ENCODE measurements around the gene ZCWPW1. TPM values are rescaled to one million over a fixed set of nuclear protein-coding genes. Genes with fewer than 3 reads are reported as not detected.
"Not testable (repeated sequence)": the region's sequence is repeated elsewhere in the genome, so short reads cannot be mapped to it uniquely, and the experiment has no call there.

The ZCWPW1 gene
- polyA plus RNA-seq, 1 donor = 5.9 TPM

- DNase-seq (ENCODE audit: low read depth) = no peak
Measured at GRCh38 chr7:100356416-100357068, 72.0 kb downstream of the ZCWPW1 start.

GRCh38 chr7:100353685-100354330, 74.7 kb downstream of the ZCWPW1 start:
- no peak for DNase-seq (ENCODE audit: low read depth)

GRCh38 chr7:100352984-100353684, 75.4 kb downstream of the ZCWPW1 start:
- no peak for DNase-seq (ENCODE audit: low read depth)

GRCh38 chr7:100352230-100352781, 76.2 kb downstream of the ZCWPW1 start:
- not testable (repeated sequence) for DNase-seq (ENCODE audit: low read depth)

GRCh38 chr7:100351657-100352058, 76.8 kb downstream of the ZCWPW1 start:
- DNase-seq (ENCODE audit: low read depth) = no peak

Other genes with a start within 250 kb of the ZCWPW1 start
- 9.1 TPM for gene PVRIG, start 208.8 kb downstream of the ZCWPW1 start, polyA plus RNA-seq (ENCODE audit: insufficient read length)
- 5.7 TPM for gene SPDYE3, start 121.0 kb downstream of the ZCWPW1 start, polyA plus RNA-seq (ENCODE audit: insufficient read length)
- 20.7 TPM for gene PILRB, start 70.6 kb downstream of the ZCWPW1 start, polyA plus RNA-seq (ENCODE audit: insufficient read length)
- gene PILRA, start 55.2 kb downstream of the ZCWPW1 start, polyA plus RNA-seq (ENCODE audit: insufficient read length) = 2.6 TPM
- 34.2 TPM for gene MEPCE, start 1.1 kb upstream of the ZCWPW1 start, polyA plus RNA-seq (ENCODE audit: insufficient read length)
- gene PPP1R35, start 7.8 kb upstream of the ZCWPW1 start, polyA plus RNA-seq (ENCODE audit: insufficient read length) = 16.7 TPM
- gene SPACDR, start 35.6 kb upstream of the ZCWPW1 start, polyA plus RNA-seq (ENCODE audit: insufficient read length) = 1.7 TPM
- gene TSC22D4, start 50.5 kb upstream of the ZCWPW1 start, polyA plus RNA-seq (ENCODE audit: insufficient read length) = 49.8 TPM
- 1.8 TPM for gene NYAP1, start 55.2 kb upstream of the ZCWPW1 start, polyA plus RNA-seq (ENCODE audit: insufficient read length)
- 10.4 TPM for gene AGFG2, start 110.5 kb upstream of the ZCWPW1 start, polyA plus RNA-seq (ENCODE audit: insufficient read length)
- gene SAP25, start 145.2 kb upstream of the ZCWPW1 start, polyA plus RNA-seq (ENCODE audit: insufficient read length) = 3.5 TPM
- gene LRCH4, start 157.4 kb upstream of the ZCWPW1 start, polyA plus RNA-seq (ENCODE audit: insufficient read length) = 25.3 TPM
- 1.0 TPM for gene FBXO24, start 157.6 kb upstream of the ZCWPW1 start, polyA plus RNA-seq (ENCODE audit: insufficient read length)
- gene PCOLCE, start 173.7 kb upstream of the ZCWPW1 start, polyA plus RNA-seq (ENCODE audit: insufficient read length) = 224 TPM
- gene MOSPD3, start 183.8 kb upstream of the ZCWPW1 start, polyA plus RNA-seq (ENCODE audit: insufficient read length) = 17.1 TPM
- gene TFR2, start 212.8 kb upstream of the ZCWPW1 start, polyA plus RNA-seq (ENCODE audit: insufficient read length) = 0.90 TPM
- gene ACTL6B, start 227.7 kb upstream of the ZCWPW1 start, polyA plus RNA-seq (ENCODE audit: insufficient read length) = not detected
- gene GNB2, start 245.0 kb upstream of the ZCWPW1 start, polyA plus RNA-seq (ENCODE audit: insufficient read length) = 139 TPM

Data from forelimb muscle (tissue), 1 donor.